Right ventricle myocardium superior (tissue), 1 donor: ENCODE measurements around the gene SRSF12. TPM values are rescaled to one million over a fixed set of nuclear protein-coding genes. Genes with fewer than 3 reads are reported as not detected.
A peak's percentile ranks its signal among the peaks of the same experiment; 100 is the strongest.
"Not testable (repeated sequence)": the region's sequence is repeated elsewhere in the genome, so short reads cannot be mapped to it uniquely, and the experiment has no call there.

Source experiments
- ATAC-seq: fragments of 200-7000 bp; cut with Tn5 transposase; one replicate; pipeline ENCODE4 v1.9.1; 2020; ENCODE audit warnings: mild to moderate bottlenecking; ENCODE audit not compliant: poor library complexity
- DNase-seq: peaks from one replicate; pipeline ENCODE4 v3.0.0-alpha.2; 2020
- intact Hi-C: fragments of 100-400 bp; cut with DNase I; formaldehyde crosslinking; loops from one replicate; pipeline ENCODE4 v1.11.2; 2022
- total RNA-seq: library from RNA; stranded (reverse); fragmentation: NEBNext Ultra II Directional; extraction: Animal tissue kit (Norgen Biotek cat#: 25700); gene quantifications from one replicate; pipeline ENCODE4 v1.2.1, GENCODE V29; 2021
- donor health status: DM: no; HTN: yes; CAD: no; lungs with severe emphysema.

Gene SRSF12
- total RNA-seq, 1 donor from 2014 or later: not detected

GRCh38 chr6:89134723-89135122, 16.9 kb upstream of the SRSF12 start:
- ATAC-seq (no peak), DNase-seq (no peak)
- intact Hi-C loops: no loop called here

DNA sequence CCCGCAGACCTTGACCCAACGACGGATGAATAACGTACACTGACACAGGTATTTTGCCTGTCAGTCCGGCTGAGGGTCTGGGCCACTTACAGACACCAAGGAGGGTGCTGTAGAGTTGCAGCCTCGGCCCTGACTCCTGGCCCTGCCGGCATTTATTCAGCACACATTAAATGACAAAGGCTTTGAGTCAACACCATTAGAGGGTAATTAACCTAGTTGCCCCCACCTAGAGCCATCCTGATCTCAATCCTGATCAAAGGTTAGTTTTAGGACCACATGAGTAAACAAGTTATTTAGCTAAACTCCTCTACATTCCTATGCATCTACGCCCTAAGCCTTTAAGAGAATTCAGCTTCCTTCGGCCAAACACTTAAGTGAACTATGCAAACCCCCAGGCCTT, 16.1 kb upstream of the SRSF12 start:
- intact Hi-C loops: no loop called here
- DNase-seq (no peak), ATAC-seq (no peak)

DNA sequence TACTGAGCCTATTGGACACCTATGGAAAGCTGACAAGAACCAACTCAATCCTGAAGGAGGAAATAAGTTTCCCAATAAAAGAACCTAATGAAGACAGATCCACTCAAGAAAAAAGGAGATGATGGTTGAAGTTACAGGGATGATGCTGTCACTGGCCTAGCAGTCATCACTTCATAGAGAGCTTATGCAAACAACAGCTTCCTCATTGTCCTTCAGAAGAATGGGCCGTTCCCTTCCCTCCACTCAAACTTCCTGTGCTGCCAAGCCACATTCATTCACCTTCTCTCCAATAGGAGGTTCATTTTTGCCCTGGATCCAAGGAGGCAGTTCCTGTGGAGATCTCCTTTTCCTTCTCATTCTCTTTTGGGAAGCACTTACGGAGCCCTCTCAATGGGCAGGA, 14.2 kb upstream of the SRSF12 start:
- no peak for ATAC-seq
- intact Hi-C loops: no loop called here
- no peak for DNase-seq

- DNase-seq (no peak), ATAC-seq (no peak)
- intact Hi-C loops: no loop called here
Measured at GRCh38 chr6:89131599-89131998, 13.7 kb upstream of the SRSF12 start.

- intact Hi-C loops, ATAC-seq, DNase-seq: not testable (repeated sequence)
Measured at GRCh38 chr6:89128256-89128671, 10.4 kb upstream of the SRSF12 start.

DNA sequence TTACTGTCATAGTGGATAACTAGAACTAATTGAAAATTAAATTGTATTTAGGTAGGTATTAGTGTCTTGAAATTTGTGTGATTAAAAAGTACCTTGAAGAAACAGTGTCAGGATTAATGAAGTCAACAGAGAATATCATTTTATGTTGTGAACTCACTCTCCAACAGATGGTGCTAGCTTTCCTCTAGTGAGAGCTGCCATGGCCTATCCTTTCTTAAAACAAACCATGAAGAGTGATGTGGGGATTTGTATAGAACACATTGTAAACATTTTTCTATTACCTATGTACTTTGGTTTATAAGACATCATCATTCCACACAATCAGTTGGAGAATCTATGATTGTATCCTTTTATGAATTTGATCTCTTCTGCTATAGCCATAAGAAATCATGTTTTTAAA, 4.8 kb upstream of the SRSF12 start:
- ATAC-seq (peak; percentile 66), DNase-seq (no peak)
- intact Hi-C loops: loop anchor here (2.0 kb wide), 1 partner anchor 120 kb away; no protein-coding TSS in a partner anchor

- ATAC-seq (no peak), DNase-seq (no peak)
- intact Hi-C loops: loop anchor here (2.0 kb wide), 1 partner anchor 121 kb away; no protein-coding TSS in a partner anchor
Measured at GRCh38 chr6:89121934-89122333, 4.1 kb upstream of the SRSF12 start.

GRCh38 chr6:89120371-89120770, 2.5 kb upstream of the SRSF12 start:
- no peak for ATAC-seq
- DNase-seq: no peak
- intact Hi-C loops: no loop called here

- intact Hi-C loops: loop anchor here (10.0 kb wide), 1 partner anchor 134 kb away; no protein-coding TSS in a partner anchor
- DNase-seq: no peak
- ATAC-seq: no peak
Measured at GRCh38 chr6:89118931-89119330, 1.1 kb upstream of the SRSF12 start.

GRCh38 chr6:89116702-89117101, 1.2 kb downstream of the SRSF12 start:
- ATAC-seq: no peak
- intact Hi-C loops: loop anchor here (10.0 kb wide), 1 partner anchor 132 kb away; no protein-coding TSS in a partner anchor
- no peak for DNase-seq

DNA sequence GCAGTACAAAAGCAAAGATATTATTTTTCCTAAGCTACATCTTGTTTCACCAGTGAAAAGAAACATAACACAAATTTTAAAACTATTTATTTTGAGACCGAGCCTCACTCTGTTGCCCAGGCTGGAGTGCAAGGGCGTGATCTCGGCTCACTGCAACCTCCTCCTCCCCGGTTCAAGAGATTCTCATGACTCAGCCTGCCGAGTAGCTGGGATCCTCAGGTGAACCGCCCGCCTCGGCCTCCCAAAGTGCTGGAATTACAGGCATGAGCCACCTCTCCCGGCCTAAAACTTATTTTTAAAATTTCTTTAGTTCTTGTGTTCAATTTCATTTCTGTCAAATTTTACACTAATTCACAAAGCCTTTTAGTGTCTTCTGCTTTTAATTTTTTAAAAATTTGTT, 5.9 kb downstream of the SRSF12 start:
- no peak for ATAC-seq
- intact Hi-C loops: loop anchor here (10.0 kb wide), 1 partner anchor 127 kb away; no protein-coding TSS in a partner anchor
- DNase-seq: no peak

DNA sequence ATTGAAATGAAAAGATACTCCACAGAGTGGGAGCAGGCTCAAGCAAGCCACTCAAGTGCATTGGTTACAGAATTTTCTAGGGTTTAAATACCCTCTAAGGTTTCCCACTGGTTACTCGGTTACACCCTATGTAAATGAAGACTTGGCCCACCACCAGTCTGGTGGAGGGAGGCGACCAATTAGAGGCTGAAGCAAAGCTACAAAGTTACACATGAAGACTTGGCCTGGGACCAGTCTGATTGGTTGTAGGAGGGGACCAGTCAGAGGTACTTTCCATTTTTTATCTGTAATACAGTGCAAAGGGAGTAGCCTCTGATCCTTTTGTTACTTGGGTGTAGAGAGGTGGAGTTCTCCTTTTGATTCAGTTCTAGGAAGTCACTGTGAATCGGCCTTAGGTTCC, 7.6 kb downstream of the SRSF12 start:
- ATAC-seq: no peak
- intact Hi-C loops: loop anchor here (10.0 kb wide), 1 partner anchor 125 kb away; no protein-coding TSS in a partner anchor
- DNase-seq: no peak

- ATAC-seq (no peak), DNase-seq (no peak)
- intact Hi-C loops: no loop called here
Measured at GRCh38 chr6:89100114-89100513, 17.8 kb downstream of the SRSF12 start.

DNA sequence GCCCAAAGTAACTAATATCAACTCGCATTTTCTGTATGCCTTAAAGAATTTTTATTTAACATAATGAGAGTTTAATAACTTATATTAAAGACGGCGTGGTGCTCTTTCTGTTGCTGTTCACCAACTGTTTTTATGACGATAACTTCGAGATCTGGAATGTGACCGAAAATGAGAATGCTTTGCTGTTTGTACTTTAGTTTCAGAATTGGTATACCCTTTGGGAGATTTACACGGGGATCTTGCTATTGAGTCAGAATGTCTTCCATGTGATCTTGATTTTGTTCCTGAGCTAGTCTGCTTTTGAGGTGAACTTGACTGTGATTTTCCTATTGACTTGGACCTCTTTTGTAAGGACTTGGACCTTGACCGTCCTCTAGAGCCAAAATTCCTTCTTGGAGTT, 19.4 kb downstream of the SRSF12 start:
- ATAC-seq (no peak), DNase-seq (no peak)
- intact Hi-C loops: no loop called here

- ATAC-seq (no peak), DNase-seq (no peak)
- intact Hi-C loops: no loop called here
Measured at GRCh38 chr6:89087881-89088280, 30.0 kb downstream of the SRSF12 start.

- ATAC-seq: no peak
- DNase-seq: no peak
- intact Hi-C loops: no loop called here
Measured at GRCh38 chr6:89085409-89086205, 32.3 kb downstream of the SRSF12 start.

- intact Hi-C loops: loop anchor here (5.0 kb wide), 1 partner anchor 62 kb away; the partner anchor contains the start of gene PM20D2
Measured at GRCh38 chr6:89084954-89085353, 32.9 kb downstream of the SRSF12 start.

GRCh38 chr6:89084542-89084941, 33.3 kb downstream of the SRSF12 start:
- no peak for DNase-seq
- ATAC-seq: no peak
- intact Hi-C loops: loop anchor here (5.0 kb wide), 1 partner anchor 63 kb away; the partner anchor contains the start of gene PM20D2

More at GRCh38 chr6:89084954-89085353, 32.9 kb downstream of the SRSF12 start:
- DNase-seq (no peak), ATAC-seq (no peak)

- DNase-seq: no peak
- ATAC-seq: no peak
- intact Hi-C loops: loop anchor here (5.0 kb wide), 1 partner anchor 65 kb away; the partner anchor contains the start of gene PM20D2
Measured at GRCh38 chr6:89082486-89082891, 35.4 kb downstream of the SRSF12 start.
